Stomach smooth muscle (tissue), 2 donors: ENCODE results near the gene PRIM1.
"Not testable (repeated sequence)": the region's sequence is repeated elsewhere in the genome, so short reads cannot be mapped to it uniquely, and the experiment has no call there.

Experiments
- H3K27ac ChIP-seq: one replicate; pipeline ENCODE4 v1.7.0; 2013; ENCODE audit warnings: mild to moderate bottlenecking, low read length, inconsistent platforms
- H3K27me3 ChIP-seq, 2 donors: one replicate each; pipeline ENCODE4 v1.7.0; 2013; ENCODE audit warnings: low read length in 2 of 2; ENCODE audit not compliant: insufficient read depth in 2 of 2, control insufficient read depth in 1 of 2
- H3K36me3 ChIP-seq, 2 donors: one replicate each; pipeline ENCODE4 v1.7.0; 2013; ENCODE audit warnings: low read length in 2 of 2; ENCODE audit not compliant: control insufficient read depth in 2 of 2, insufficient read depth in 2 of 2
- H3K4me1 ChIP-seq: one replicate; pipeline ENCODE4 v1.7.0; 2013; ENCODE audit warnings: low read length; ENCODE audit not compliant: control insufficient read depth, insufficient read depth
- H3K4me3 ChIP-seq, 2 donors: one replicate each; pipeline ENCODE4 v1.7.0; 2013; ENCODE audit warnings: low read length in 2 of 2
- H3K9ac ChIP-seq, 2 donors: one replicate each; pipeline ENCODE4 v1.7.0; 2013; ENCODE audit warnings: low read length in 2 of 2, mild to moderate bottlenecking in 1 of 2
- H3K9me3 ChIP-seq, 2 donors: one replicate each; pipeline ENCODE4 v1.7.0; 2013; ENCODE audit warnings: low read length in 2 of 2; ENCODE audit not compliant: control insufficient read depth in 2 of 2
- donor health status: healthy.
- donor health status: Pancreatic carcinoma.

PRIM1 gene

DNA sequence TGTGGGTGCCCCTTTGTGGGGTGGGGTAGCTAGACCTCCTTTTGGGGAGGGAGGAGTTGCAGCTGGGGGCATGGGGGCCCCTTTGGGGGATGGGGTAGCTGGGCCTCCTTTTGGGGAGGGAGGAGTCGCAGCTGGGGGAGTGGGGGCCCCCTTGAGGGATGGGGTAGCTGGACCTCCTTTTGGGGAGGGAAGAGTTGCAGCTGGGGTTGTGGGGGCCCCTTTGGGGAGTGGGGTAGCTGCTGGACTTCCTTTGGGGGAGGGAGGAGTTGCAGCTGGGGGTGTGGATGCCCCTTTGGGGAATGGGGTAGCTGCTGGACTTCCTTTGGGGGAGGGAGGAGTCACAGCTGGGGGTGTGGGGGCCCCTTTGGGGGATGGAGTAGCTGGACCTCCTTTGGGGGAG, 34.0 kb downstream of the PRIM1 start:
- Histone ChIP-seq H3K27ac (no peak overlapping the region), H3K36me3 (peaks cover 35 to 41% of the 10 kb centered on the region in 2 donors), H3K27me3 (no peaks in the 10 kb centered on the region), H3K4me1 (peaks cover 48% of the 10 kb centered on the region), H3K4me3 (no peak overlapping the region), H3K9me3 (no peaks in the 10 kb centered on the region), H3K9ac (no peak overlapping the region)

DNA sequence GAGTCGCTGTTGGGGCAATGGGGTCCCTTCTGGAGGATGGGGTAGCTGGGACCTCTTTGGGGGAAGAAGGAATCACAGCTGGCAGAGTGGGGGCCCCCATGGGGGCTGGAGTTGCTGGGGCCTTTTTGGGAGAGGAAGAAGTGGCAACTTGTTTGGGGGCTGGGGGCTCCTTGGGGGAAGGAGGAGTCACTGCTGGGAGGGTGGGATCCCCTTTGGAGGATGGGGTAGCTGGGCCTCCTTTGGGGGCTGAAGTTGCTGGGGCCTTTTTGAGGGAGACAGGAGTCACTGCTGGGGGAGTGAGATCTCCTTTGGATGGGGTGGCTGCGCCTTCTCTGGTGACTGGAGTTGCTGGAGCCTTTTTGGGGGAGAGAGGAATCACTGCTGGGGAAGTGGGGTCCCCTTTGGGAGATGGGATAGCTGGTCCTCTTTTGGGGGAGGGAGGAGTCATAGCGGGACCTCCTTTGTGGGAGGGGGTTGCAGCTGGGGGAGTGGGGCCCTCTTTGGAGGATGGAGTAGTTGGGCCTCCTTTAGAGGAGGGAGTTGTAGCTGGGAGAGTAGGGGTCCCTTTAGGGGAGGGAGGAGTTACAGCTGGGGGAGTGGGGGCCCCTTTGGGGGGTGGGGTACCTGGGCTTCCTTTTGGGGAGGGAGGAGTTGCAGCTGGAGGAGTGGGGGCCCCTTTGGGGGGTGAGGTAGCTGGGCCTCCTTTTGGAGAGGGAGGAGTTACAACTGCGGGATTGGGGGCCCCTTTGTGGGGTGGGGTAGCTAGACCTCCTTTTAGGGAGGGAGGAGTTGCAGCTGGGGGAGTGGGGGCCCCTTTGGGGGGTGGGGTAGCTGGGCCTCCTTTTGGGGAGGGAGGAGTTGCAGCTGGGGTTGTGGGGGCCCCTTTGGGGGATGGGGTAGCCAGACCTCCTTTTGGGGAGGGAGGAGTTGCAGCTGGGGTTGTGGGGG, 34.9 kb downstream of the PRIM1 start:
- no peak overlapping the region for H3K27ac ChIP-seq
- peaks cover 42 to 46% of the 10 kb centered on the region in 2 donors for H3K36me3 ChIP-seq
- no peak overlapping the region for H3K9ac ChIP-seq
- H3K4me3 ChIP-seq: no peak overlapping the region
- H3K27me3 ChIP-seq: no peaks in the 10 kb centered on the region
- H3K9me3 ChIP-seq: no peaks in the 10 kb centered on the region
- H3K4me1 ChIP-seq: peaks cover 38% of the 10 kb centered on the region

DNA sequence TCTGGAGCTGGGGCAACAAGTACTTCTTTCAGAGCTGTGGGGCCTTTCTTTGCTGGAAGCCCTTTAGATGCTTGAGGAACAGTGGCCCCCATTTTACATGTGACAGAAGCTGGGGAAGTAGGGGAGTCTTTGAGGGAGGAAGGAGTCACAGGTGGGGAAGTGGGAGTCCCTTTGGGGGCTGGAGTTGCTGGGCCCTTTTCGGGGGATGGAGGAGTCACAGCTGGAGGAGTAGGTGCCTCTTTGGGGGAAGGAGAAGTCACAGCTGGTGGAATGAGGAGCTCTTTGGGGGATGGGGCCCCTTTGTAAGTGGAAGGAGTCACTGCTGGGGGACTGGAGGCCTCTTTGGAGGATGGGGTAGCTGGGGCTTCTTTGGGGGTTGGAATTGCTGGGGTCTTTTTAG, 35.7 kb downstream of the PRIM1 start:
- Histone ChIP-seq H3K4me1 (peaks cover 35% of the 10 kb centered on the region), H3K27ac (no peak overlapping the region), H3K9me3 (no peaks in the 10 kb centered on the region), H3K27me3 (no peaks in the 10 kb centered on the region), H3K9ac (no peak overlapping the region), H3K4me3 (peak overlapping the region in 1 of 2 donors; percentile 22), H3K36me3 (peaks cover 44 to 51% of the 10 kb centered on the region in 2 donors)

DNA sequence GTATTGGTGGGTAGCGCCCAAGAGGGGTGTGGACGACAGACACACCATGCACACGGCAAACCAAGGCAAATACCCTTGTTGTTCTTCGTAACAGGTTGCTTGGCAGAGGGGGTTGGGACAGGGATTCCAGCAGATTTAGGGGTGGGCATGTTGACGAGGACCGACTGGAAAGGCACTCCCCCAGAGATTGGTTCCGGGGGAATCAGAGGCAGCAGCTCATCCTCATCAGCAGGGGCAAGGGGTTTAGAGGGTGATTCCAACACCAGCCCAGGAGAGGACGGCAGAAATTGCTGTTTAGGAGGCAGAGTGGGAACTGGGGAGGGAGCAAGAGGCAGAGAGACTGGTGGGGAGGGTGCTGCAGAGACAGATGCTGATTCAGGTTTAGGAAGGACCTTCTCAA, 36.3 kb downstream of the PRIM1 start:
- peaks cover 46 to 51% of the 10 kb centered on the region in 2 donors for H3K36me3 ChIP-seq
- no peak overlapping the region for H3K9ac ChIP-seq
- peaks cover 29% of the 10 kb centered on the region for H3K4me1 ChIP-seq
- H3K27ac ChIP-seq: no peak overlapping the region
- H3K4me3 ChIP-seq: no peak overlapping the region
- H3K9me3 ChIP-seq: no peaks in the 10 kb centered on the region
- H3K27me3 ChIP-seq: no peaks in the 10 kb centered on the region

DNA sequence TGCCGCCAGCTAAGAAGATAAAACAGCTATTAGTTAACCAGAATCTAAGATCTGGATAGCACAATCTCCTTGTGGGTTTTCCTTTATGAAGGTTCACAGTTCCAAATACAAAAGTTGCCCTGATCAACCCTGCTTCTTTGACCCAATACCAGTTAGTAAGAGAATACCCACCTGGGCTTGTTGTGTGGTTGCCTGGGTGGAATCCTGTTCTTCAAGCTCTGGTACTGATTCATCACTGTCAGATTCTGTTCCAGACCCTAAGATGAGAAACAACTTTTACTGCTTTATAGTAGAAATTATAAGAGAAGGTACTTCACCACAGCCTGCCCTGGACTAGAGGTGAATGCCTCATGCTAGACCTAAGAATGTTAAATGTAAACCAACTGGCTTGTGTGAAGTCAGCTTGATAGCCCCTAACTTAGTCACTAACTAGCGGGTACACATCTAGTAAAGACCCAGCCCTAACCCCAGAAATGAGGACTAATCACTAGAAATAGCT, 37.6 kb downstream of the PRIM1 start:
- no peak overlapping the region for H3K27ac ChIP-seq

DNA sequence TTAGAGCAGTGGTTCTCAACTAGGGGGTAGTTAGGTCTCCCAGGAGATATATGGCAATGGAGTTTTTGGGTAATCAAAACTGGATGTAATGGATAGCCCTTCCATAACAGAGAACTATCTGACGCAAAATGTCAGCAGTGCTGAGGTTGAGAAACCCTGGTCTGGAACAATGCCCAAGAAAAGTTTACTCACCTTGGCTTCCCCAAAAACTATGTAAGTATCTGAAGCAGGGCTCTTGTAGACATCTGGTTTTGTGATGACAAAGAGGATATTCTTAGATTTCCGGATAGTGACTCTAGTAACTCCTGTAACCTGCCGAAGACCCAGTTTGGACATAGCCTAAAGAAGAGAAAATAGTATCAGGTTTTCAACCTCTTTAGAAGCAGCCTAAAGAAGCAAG, 38.8 kb downstream of the PRIM1 start:
- peaks cover 11% of the 10 kb centered on the region for H3K4me1 ChIP-seq
- H3K9ac ChIP-seq: no peak overlapping the region
- no peak overlapping the region for H3K4me3 ChIP-seq
- no peaks in the 10 kb centered on the region for H3K27me3 ChIP-seq
- no peak overlapping the region for H3K27ac ChIP-seq
- peaks cover 33 to 41% of the 10 kb centered on the region in 2 donors for H3K36me3 ChIP-seq
- no peaks in the 10 kb centered on the region for H3K9me3 ChIP-seq

More for the DNA sequence above, 37.6 kb downstream of the PRIM1 start:
- Histone ChIP-seq H3K9ac (no peak overlapping the region), H3K27me3 (no peaks in the 10 kb centered on the region), H3K4me3 (no peak overlapping the region), H3K4me1 (peaks cover 17% of the 10 kb centered on the region), H3K36me3 (peaks cover 37 to 49% of the 10 kb centered on the region in 2 donors), H3K9me3 (no peaks in the 10 kb centered on the region)

DNA sequence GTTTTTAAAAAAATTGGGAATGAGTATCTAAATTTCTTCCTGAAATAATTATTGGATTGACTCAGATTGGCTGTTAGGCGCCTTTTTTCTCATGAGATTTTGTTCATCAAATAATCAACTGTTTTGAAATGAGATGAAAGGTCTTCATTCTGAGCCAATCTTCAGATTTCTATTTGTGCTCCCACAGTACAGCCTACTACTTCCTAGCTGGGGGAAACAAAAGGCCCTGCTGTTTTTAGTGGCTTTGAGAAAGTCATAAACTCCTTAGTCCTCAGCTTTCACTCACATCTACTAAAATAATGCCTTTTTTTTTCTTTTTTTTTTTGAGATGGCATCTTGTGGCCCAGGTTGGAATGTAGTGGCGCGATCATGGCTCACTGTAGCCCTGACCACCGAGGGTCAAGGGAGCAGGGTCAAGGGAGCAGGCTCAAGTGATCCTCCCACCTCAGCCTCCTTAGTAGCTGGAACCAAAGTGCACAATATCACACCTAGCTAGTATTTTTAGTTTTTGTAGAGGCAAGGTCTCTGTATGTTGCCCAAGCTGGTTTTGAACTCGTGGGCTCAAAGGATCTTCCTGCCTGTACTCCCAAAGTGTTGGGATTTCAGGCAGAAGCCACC, 42.3 kb downstream of the PRIM1 start:
- Histone ChIP-seq H3K4me1 (no peaks in the 10 kb centered on the region), H3K27me3 (no peaks in the 10 kb centered on the region), H3K9ac (no peak overlapping the region), H3K27ac (no peak overlapping the region), H3K36me3 (peaks cover 26 to 35% of the 10 kb centered on the region in 2 donors), H3K9me3 (no peaks in the 10 kb centered on the region), H3K4me3 (no peak overlapping the region)

DNA sequence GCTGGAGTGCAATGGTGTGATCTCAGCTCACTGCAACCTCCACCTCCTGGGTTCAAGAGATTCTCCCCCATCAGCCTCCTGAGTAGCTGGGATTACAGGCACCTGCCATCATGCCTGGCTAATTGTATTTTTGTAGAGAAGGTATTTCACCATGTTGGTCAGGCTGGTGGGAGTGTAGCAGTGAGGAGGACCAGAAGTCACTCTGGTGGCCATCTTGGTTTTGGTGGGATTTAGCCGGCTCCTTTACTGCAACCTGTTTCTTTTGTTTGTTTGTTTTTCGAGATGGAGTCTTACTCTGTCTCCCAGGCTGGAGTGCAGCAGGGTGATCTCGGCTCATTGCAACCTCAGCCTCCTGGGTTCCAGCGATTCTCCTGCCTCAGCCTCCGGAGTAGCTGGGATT, 47.6 kb downstream of the PRIM1 start:
- not testable (repeated sequence) for H3K36me3 ChIP-seq, H3K9ac ChIP-seq, H3K27ac ChIP-seq, H3K9me3 ChIP-seq, H3K4me1 ChIP-seq, H3K27me3 ChIP-seq, H3K4me3 ChIP-seq

DNA sequence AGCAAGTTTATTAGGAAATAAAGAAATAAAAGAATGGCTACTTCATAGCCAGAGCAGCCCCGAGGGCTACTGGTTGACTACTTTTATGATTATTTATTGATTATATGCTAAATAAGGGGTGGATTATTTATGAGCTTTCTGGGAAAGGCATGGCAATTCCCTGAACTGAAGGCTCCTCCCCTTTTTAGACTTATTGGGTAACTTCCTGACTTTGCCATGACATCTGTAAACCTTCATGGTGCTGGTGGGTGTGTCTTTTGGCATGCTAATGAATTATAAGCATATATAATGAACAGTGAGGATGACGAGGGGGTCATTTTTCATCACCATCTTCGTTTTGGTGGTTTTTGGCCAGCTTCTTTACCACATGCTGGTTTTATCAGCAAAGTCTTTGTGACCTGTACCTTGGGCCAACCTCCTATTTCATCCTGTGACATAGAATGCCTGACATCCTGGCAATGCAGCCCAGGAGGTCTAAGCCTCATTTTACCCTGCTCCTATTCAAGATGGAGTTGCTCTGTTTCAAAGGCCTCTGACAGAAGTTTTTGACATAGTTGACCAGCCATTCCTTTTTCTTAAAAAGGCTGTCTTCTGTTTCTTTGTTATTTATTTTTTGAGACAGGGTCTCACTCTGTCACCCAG, 53.0 kb downstream of the PRIM1 start:
- no peak overlapping the region for H3K27ac ChIP-seq
- H3K27me3 ChIP-seq: no peaks in the 10 kb centered on the region
- H3K9ac ChIP-seq: no peak overlapping the region
- no peaks in the 10 kb centered on the region for H3K9me3 ChIP-seq
- H3K4me3 ChIP-seq: no peak overlapping the region
- no peaks in the 10 kb centered on the region for H3K4me1 ChIP-seq
- H3K36me3 ChIP-seq: no peaks in the 10 kb centered on the region

DNA sequence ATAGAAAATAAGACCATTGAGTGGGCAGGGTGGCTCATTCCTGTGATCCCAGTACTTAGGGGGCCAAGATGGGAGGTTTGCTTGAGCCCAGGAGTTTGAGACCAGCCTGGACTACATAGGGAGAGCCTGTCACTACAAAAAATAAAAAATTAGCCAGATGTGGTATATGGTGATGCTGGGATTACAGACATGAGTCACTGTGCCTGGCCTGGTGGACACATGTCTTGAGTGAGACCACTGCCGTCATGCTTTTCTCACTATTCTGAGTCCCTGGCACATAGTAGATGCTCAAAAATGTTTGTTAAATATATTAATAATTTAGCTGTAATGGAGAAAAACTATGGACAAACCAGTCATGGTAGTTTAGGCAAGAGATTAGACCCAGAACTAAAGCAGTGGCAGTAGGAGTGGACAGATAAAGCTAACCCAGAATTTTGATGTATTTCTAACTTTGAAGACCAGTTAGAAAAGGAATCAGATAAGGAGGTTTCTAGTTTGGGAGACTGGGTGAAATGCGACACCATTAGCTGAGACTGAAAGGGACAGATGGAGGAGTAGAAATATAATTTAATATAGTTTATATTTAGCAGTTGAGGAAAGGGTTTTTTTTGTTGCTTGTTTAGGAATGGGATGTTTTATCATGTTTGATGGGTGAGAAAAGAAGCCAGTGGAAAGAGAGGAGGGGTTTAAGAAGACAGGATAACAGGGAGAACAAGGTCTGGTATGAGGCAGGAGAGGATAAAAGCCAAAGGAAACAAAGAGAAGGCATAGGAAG, 56.6 kb downstream of the PRIM1 start:
- H3K27ac ChIP-seq: no peak overlapping the region
- H3K4me1 ChIP-seq: no peaks in the 10 kb centered on the region
- no peak overlapping the region for H3K4me3 ChIP-seq
- no peak overlapping the region for H3K9ac ChIP-seq
- H3K27me3 ChIP-seq: no peaks in the 10 kb centered on the region
- no peaks in the 10 kb centered on the region for H3K36me3 ChIP-seq
- H3K9me3 ChIP-seq: no peaks in the 10 kb centered on the region
